ENCODE measurements around the gene SLC6A9.

GRCh38 chr1:43956234-43956633, 75.0 kb downstream of the SLC6A9 start:
- TF ChIP-seq POLR2AphosphoS5 (IDR thresholded peaks at IDR 0.05) (no peak), CTCF (IDR thresholded peaks at IDR 0.05) (no peak), POLR2A (IDR thresholded peaks at IDR 0.05) (no peak)
